SIG-M5 treated with dmso at 0.1 percent for 504 hours (cell line): ENCODE measurements around the gene TBX3.
"Not testable (repeated sequence)": the region's sequence is repeated elsewhere in the genome, so short reads cannot be mapped to it uniquely, and the experiment has no call there.

Source experiments
- DNase-seq: peaks from one replicate; lab custom pipeline; 2025; ENCODE audit not compliant: unreplicated experiment; lab: John Stamatoyannopoulos, UW

Gene TBX3

GRCh38 chr12:114684098-114684869, at the start of gene TBX3:
TSS of gene TBX3 (minus strand) at chr12:114684175. CDS start at chr12:114683200, 975 bp downstream.
- peak; percentile 99 for DNase-seq

DNA sequence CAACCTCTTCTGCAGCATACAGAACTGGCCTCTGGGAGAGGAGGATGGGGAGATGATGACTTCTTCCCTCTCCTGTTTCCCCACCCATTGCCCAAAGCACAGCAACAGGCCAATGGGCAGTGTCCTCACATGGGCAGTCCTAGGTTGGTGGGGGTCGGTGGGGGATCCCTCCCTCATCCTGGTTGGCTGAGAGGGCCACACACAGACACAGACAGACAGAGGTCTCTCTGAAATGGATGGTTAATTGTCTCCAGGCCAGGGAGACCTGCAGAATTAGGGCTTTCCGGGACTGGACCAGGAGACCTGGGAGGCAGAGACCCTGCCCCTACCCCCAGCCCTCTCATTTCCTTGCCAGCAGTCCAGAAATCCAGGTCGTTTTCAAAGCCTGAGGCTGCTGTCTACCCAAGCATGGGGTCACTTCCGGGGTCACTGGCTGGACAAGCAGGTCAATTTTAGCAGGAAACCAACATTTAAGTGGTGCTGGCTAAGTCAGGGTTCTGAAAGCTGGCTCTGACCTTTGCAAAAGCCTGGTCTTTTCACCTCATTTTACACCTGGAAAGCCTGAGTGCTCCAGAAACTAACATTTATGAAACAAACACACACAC, 48.6 kb upstream of the TBX3 start:
- no peak for DNase-seq

GRCh38 chr12:114729731-114730130, 45.8 kb upstream of the TBX3 start:
- no peak for DNase-seq

GRCh38 chr12:114726092-114726710, 42.2 kb upstream of the TBX3 start:
- no peak for DNase-seq

DNA sequence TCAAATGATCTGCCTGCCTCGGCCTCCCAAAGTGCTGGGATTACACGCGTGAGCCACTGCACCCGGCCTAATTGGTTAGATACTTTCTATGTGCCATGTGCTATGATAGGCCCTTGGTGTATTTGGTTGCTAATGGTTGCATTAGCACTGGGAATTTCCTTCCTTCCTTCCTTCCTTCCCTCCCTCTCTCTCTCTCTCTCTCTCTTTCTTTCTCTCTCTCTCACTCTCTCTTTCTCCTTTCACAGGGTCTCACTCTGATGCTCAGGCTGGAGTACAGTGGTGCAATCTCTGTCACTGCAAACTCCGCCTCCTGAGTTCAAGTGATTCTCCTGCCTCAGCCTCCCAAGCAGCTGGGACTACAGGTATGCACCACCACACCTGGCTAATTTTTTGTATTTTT, 38.2 kb upstream of the TBX3 start:
- DNase-seq, result not testable (repeated sequence)

DNA sequence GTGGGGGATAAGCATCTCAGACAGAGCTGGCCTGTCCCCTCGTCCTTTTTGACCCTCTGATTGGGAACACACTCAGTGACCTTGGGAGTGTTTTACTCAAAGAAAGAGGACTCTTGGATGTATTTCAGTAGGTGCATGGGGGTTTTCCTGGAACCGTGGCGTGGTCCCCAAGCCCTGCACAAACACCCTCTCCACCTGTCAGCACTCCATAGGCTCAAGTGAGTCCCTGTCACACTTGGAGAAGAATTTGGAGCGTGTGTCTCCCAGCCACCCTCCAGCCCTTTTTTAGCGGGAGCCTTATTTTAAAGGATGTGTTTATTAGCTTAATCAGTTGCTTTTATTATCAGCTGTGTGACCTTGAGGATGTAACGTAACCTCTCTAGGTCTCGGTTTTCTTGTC, 37.3 kb upstream of the TBX3 start:
- no peak for DNase-seq

DNA sequence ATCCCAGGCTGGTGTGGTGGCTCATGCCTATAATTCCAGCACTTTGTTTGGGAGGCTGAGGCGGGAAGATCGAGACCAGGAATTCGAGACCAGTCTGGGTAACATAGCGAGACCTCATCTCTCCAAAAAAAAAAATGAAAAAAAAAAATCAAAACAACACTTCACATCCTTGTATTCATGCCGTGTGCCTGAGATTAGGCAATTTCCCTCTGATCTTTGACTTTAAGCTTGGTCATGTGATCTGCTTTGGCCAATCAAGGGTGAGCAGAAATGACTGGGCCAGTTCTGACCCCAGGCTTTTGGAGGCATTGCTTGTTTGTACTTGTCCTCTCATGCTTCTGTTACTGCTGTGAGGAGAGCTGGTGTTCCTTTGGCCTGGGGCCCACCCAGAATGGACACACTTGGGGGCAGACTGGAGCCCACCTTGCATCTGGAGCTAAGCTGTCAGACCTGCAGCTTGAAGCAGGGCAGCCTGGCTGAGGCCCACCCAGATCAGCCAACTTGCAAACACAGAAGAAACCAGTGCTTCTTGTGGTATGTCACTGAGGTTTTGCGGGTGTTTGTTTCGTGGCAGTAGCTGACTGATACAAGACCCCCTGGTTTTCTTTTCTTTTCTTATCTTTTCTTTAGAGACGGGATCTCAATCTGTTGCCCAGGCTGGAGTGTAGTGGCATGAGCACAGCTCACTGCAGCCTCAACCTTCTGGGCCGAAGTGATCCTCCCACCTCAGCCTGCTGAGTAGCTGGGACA, 29.7 kb upstream of the TBX3 start:
- DNase-seq, result no peak

DNA sequence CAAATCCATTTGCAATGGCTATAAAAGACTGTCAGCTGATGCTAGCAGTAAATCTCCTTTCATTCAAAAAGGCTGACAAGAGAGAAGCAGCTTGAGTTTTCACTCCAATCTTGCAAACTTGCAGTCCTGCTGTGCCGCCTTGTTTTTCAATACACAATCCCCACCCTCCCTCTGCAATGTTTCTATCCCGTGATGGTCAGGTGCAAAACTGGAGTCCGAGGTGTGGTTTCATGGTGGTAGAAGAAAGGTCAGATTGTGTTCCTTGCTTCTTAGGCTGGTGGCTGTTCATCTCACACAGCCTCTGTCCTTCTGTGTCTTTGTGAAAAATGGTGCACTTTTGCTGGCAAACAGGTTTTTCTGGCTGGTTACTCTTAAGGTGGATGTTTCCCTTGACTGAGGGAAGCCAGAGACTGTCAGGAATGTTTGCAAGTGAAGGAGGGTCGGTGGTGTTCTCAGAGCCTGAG, 27.7 kb upstream of the TBX3 start:
- DNase-seq, result peak; percentile 14

GRCh38 chr12:114710151-114710550, 26.2 kb upstream of the TBX3 start:
- DNase-seq, result no peak

DNA sequence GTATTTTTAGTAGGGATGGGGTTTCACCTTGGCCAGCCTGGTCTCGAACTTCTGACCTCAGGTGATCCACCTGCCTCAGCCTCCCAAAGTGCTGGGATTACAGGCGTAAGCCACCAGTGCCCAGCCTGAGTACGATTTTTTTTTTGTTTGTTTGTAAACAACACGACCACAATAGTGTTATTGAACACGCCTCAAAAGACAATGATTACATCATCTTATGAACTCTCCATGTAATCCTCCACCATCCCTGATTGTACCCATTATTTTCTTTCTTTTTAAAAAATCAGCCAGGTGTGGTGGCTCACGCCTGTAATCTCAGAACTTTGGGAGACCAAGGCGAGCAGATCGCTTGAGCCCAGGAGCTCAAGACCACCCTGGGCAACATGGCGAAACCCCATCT, 25.1 kb upstream of the TBX3 start:
- no peak for DNase-seq

- DNase-seq, result not testable (repeated sequence)
Observed at GRCh38 chr12:114708598-114708997, 24.6 kb upstream of the TBX3 start.

DNA sequence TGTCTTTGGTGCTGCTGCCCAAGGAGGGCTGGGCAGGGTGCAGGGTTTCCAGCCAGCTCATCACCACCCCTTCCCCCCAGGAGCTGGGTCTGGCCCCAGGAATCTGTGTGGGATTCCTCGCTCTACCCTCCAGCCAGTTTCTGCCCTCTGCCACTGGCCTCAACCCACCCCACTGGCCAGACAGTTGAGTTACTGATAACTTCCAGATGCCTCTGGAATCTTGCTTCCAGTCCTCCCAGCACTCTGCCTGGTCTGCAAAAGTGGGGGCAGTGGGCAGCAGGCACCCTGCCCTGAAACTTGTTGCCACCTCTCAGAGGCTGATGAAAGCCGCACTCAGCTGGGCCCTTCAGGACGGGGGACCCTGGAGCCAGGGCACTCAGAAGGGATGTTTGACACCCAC, 20.1 kb upstream of the TBX3 start:
- no peak for DNase-seq

DNA sequence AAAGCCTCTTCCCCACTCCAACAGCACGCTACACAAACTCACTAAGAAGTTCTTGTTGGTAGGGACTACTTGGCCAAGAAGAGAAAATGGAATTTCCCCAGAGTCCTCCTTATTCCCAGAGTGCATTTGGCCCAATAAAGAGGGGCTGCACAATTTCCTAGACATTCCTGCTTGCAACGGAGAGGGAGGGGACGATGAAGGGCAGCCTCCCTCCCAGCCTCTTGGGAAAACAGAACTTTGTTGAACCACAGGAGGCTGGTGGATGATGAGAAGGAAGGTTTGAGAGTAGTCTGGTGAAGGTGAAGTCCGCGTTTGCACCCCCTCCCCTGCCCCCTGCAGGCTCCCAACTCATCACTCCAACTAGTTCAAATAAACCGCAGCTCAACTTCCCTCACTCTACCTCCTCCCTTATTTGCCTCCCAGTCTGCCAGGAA, 19.1 kb upstream of the TBX3 start:
- DNase-seq, result no peak

DNA sequence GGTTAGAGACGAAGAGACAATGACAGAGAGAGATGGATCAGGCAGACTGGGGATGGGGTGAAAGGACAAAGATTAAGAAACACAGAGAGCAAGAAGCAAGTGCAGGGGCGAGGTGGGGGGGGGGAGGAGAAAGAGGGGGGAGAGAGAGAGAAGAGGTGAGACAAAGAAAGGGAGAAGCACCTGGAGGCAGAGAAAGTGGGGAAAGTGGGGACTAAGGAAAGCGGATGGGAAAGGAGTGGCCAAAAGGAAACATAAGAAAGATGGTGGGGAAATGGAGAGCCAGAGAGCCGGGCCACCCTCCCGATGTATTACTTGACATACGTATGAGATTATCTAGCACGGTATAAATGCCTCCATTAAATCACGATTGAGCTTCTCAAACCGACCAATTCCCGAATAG, 18.5 kb upstream of the TBX3 start:
- no peak for DNase-seq

DNA sequence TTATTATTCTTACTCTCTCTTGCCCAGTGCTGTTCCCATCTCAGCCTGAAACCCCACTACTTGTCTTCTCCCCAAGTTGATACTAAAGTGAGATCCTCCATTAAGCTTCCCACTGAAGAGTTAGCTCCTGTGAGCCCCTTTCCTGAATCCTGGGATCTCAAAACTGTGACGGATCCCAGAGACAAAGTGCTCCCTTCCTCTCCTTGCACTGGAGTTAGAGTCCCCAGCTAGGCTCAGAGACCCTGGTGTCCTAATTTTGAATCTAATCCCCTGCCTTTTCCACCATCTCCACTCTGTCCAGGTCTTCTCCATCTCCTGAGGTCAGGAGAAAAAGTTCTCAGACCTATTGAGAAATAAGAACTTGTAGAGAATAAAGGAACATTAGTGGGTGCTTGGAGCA, 17.6 kb upstream of the TBX3 start:
- DNase-seq, result no peak

DNA sequence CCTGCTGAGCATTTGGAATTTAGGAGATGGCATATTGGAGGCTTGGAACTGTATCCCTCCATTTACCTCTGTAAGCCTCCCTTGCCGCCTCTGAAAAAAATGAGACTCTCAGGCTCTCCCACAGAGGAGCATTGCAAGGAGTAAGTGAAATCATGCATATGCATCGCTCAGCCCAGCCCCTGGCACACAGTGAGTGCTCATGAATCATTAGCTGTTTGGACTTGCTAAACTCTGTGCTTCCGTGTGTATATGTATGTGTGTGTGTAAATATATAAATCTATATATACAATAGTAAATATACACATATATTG, 17.1 kb upstream of the TBX3 start:
- DNase-seq, result no peak

GRCh38 chr12:114700392-114701103, 16.6 kb upstream of the TBX3 start:
- DNase-seq, result no peak

GRCh38 chr12:114698566-114699163, 14.7 kb upstream of the TBX3 start:
- DNase-seq, result no peak

- no peak for DNase-seq
Observed at GRCh38 chr12:114697741-114698565, 14.0 kb upstream of the TBX3 start.

DNA sequence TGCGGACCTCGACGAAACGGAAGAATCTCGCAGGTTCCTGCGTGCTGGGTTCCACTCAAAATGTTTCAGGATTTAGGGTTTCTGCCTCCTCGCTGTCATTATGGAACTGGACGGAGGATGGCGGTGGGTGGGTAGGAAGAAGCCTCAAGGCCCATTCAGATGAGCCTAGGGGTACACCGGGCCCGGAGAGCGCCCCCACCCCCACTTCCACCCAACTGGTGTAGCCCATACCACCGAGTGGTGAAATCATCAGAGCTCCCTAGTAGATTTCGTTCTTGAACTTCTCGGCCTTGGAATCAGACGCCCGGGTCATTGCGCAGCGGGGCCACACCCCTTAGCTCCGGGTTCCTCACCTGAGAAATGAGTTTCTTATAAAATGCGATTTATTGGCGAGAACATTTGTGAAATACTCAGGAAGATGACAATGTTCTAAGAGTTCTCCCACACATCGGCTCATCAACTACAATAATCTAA, 13.3 kb upstream of the TBX3 start:
- DNase-seq, result no peak
